GM12878 (cell line): ENCODE measurements around the gene SAPCD2. TPM values are rescaled to one million over a fixed set of nuclear protein-coding genes. Genes with fewer than 3 reads are reported as not detected.

Source experiments
- BMI1 ChIP-seq: fragments of 450-650 bp; IDR thresholded peaks from 2 replicates; pipeline ENCODE4 v1.6.1; 2016; ENCODE audit warnings: mild to moderate bottlenecking, moderate library complexity, borderline replicate concordance
- CEBPB ChIP-seq, 2 experiments: fragments of 150-350 bp in 1 of 2; IDR thresholded peaks; 2 replicates each; pipeline ENCODE4 v1.6.1; 2012 to 2014; ENCODE audit warnings: low read depth in 2 of 2, low read length in 2 of 2, borderline replicate concordance in 1 of 2, inconsistent platforms in 1 of 2
- CHD1 ChIP-seq: IDR thresholded peaks from 2 replicates; pipeline ENCODE4 v1.6.1; 2012; ENCODE audit warnings: low read depth, low read length, improper control_type of control experiment
- CREB1 ChIP-seq: IDR thresholded peaks from 2 replicates; pipeline ENCODE4 v1.6.1; 2012; ENCODE audit warnings: low read depth, mild to moderate bottlenecking, inconsistent platforms
- DPF2 ChIP-seq: fragments of 450-650 bp; IDR thresholded peaks from 2 replicates; pipeline ENCODE4 v1.6.1; 2017; ENCODE audit warnings: mild to moderate bottlenecking
- EED ChIP-seq: sonication (generic); IDR thresholded peaks from 2 replicates; pipeline ENCODE4 v1.6.1; 2016; ENCODE audit warnings: antibody characterized with exemption, low read depth
- EP300 ChIP-seq, 2 experiments: fragments of 150-350 bp in 1 of 2; IDR thresholded peaks; 2 replicates each; pipeline ENCODE4 v1.6.1; 2011 to 2012; ENCODE audit warnings: low read depth in 2 of 2, low read length in 2 of 2, borderline replicate concordance in 1 of 2, improper control_type of control experiment in 1 of 2, inconsistent platforms in 1 of 2; ENCODE audit not compliant: control insufficient read depth in 1 of 2
- ETV6 ChIP-seq, 2 experiments: fragments of 450-650 bp in 1 of 2; IDR thresholded peaks in 1 of 2; conservative IDR thresholded peaks in 1 of 2; 2 replicates each; pipeline ENCODE4 v1.6.1; 2014; ENCODE audit warnings: antibody characterized with exemption in 1 of 2, borderline replicate concordance in 1 of 2, low read depth in 1 of 2, mild to moderate bottlenecking in 1 of 2, moderate library complexity in 1 of 2
- EZH2 ChIP-seq: IDR thresholded peaks from 2 replicates; pipeline ENCODE4 v1.6.1; 2012; ENCODE audit warnings: low read depth, mild to moderate bottlenecking, control low read depth, inconsistent platforms, low read length, borderline replicate concordance; ENCODE audit not compliant: control insufficient read depth
- FOS ChIP-seq: IDR thresholded peaks from 3 replicates; pipeline ENCODE4 v1.6.1; 2011; ENCODE audit warnings: borderline replicate concordance; ENCODE audit not compliant: insufficient read length; ENCODE audit errors: extremely low read depth
- GABPA ChIP-seq: IDR thresholded peaks from 2 replicates; pipeline ENCODE4 v1.6.1; 2014; ENCODE audit warnings: antibody characterized with exemption, low read depth, mild to moderate bottlenecking, inconsistent platforms
- GATAD2B ChIP-seq: fragments of 450-650 bp; conservative IDR thresholded peaks from 2 replicates; pipeline ENCODE4 v1.6.1; 2017; ENCODE audit warnings: low read depth, mild to moderate bottlenecking, moderate library complexity
- MEF2A ChIP-seq: IDR thresholded peaks from 2 replicates; pipeline ENCODE4 v1.6.1; 2011; ENCODE audit warnings: low read depth, mild to moderate bottlenecking, low read length, moderate library complexity; ENCODE audit not compliant: insufficient read depth
- MEF2B ChIP-seq: fragments of 450-650 bp; IDR thresholded peaks from 2 replicates; pipeline ENCODE4 v1.6.1; 2018; ENCODE audit warnings: mild to moderate bottlenecking, moderate library complexity; ENCODE audit not compliant: partially characterized antibody, poor library complexity, severe bottlenecking
- NBN ChIP-seq: fragments of 450-650 bp; IDR thresholded peaks from 2 replicates; pipeline ENCODE4 v1.6.1; 2016
- NR2C1 ChIP-seq: fragments of 450-650 bp; IDR thresholded peaks from 2 replicates; pipeline ENCODE4 v1.6.1; 2017; ENCODE audit warnings: antibody characterized with exemption, mild to moderate bottlenecking, moderate library complexity
- NR2F1 ChIP-seq: fragments of 450-650 bp; conservative IDR thresholded peaks from 2 replicates; pipeline ENCODE4 v1.6.1; 2017; ENCODE audit warnings: mild to moderate bottlenecking
- POLR2A ChIP-seq: IDR thresholded peaks from 2 replicates; pipeline ENCODE4 v1.6.1; 2011; ENCODE audit warnings: low read depth, mild to moderate bottlenecking, low read length
- RFX5 ChIP-seq: IDR thresholded peaks from 2 replicates; pipeline ENCODE4 v1.6.1; 2011; ENCODE audit warnings: low read depth, low read length, improper control_type of control experiment
- SMARCA5 ChIP-seq: fragments of 450-650 bp; IDR thresholded peaks from 2 replicates; pipeline ENCODE4 v1.6.1; 2017; ENCODE audit warnings: mild to moderate bottlenecking
- SUZ12 ChIP-seq: fragments of 200-600 bp; sonication (generic); IDR thresholded peaks from one replicate; pipeline ENCODE4 v1.6.1; 2018; ENCODE audit warnings: antibody characterized with exemption, mild to moderate bottlenecking; ENCODE audit not compliant: unreplicated experiment
- TAF1 ChIP-seq: IDR thresholded peaks from 2 replicates; pipeline ENCODE4 v1.6.1; 2011; ENCODE audit warnings: mild to moderate bottlenecking, low read depth, low read length, borderline replicate concordance
- TCF7 ChIP-seq: IDR thresholded peaks from 2 replicates; pipeline ENCODE4 v1.6.1; 2014; ENCODE audit warnings: antibody characterized with exemption, borderline replicate concordance
- polyA plus RNA-seq, 11 experiments: library from polyadenylated mRNA; depleted of rRNA in 4 of 11; unstranded in 6 of 11; stranded (reverse) in 5 of 11; fragments of >200 nt; fragmentation: Nextera tagmentation in 4 of 11; fragmentation: Illumina TruSeq in 1 of 11; extraction: Ambion mirVana in 4 of 11; extraction: Trizol in 1 of 11; gene quantifications; 1 replicate in 1 of 11; 2 replicates in 10 of 11; pipeline versions ENCODE4 v1.2.1 to v1.2.3, GENCODE V29; 2011 to 2016; ENCODE audit warnings: inconsistent platforms in 2 of 11, missing spikeins in 2 of 11, low read depth in 1 of 11
- total RNA-seq, 4 experiments: library from RNA; depleted of rRNA in 3 of 4; stranded (reverse); fragments of >200 nt in 3 of 4; fragmentation: Illumina TruSeq in 1 of 4; extraction: Trizol in 1 of 4; gene quantifications; 2 replicates each; pipeline versions ENCODE4 v1.2.1 to v1.2.3, GENCODE V29; 2013 to 2021
- TF ChIP-seq, protein P1 (sequence below): fragments of 450-650 bp; IDR thresholded peaks from 2 replicates; pipeline ENCODE4 v1.6.1; 2017; ENCODE audit warnings: mild to moderate bottlenecking, moderate library complexity
- TF ChIP-seq, protein P2 (sequence below): fragments of 450-650 bp; conservative IDR thresholded peaks from 2 replicates; pipeline ENCODE4 v1.6.1; 2017; ENCODE audit warnings: mild to moderate bottlenecking, moderate library complexity

Gene SAPCD2
- total and polyA plus RNA-seq, 10 of the 15 experiments (the other 5 are each of a cell fraction or from before 2014, with no cell fraction given) = 1.6 to 35.2 (median 7.2) TPM

DNA sequence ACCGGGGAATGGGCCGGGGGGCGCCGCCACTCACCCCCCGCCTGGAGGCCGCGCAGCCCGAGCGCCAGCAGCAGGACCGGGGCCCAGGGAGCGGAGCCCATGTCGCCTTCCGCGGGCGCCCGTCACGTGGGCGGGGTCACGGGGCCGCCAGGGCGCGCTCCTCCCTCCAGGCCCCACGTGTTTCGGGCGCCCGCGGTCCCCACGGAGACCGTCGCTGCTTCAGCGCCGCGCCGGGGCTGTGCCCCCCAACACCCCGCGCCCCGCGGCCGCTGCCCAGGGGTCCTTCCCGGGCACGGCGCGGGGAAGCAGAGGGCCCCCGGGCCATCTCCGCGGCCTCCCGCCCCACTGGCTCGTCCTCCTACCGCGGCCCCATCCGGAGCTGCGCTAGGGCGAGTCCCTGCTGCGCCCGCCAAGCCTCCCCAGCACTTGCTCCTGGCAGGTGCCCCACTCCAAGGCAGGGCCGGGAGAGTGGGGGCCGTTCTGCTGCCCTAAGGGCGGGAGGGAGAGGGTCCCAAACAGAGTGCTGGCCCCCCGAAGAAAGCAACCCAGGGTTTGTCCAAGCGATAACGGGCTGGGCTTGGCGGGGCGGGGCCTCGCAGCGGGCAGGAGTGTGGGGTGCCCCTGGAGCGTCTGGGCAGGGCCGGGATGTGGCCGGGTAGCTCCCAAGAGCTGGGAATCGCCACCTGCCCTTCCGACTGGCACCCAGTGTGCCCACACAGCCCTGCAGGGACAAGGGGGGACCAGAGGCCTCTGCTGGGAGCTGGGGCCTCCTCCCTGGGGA lies 44.4 kb upstream of the SAPCD2 start, which contains the start of gene DPP7 (continued):
- TF ChIP-seq FOS (peak; percentile 30), CHD1 (no peak), SMARCA5 (0 out of 2 replicates have a peak, but pooled peaks have one; percentile 41), MEF2B (no peak), GATAD2B (peak; percentile 94), TCF7 (no peak), MEF2A (no peak), EP300 (IDR thresholded peaks at IDR 0.05; ENCODE audit: borderline replicate concordance in 1 of 2, control insufficient read depth in 1 of 2, low read depth in 2 of 2, low read length in 2 of 2) (no peak), CREB1 (no peak), NR2F1 (peak; percentile 89), EED (no peak), SUZ12 (no peak), POLR2A (peak; percentile 87), BMI1 (no peak), RFX5 (no peak), GABPA (no peak), CEBPB (IDR thresholded peaks at IDR 0.05; ENCODE audit: borderline replicate concordance in 1 of 2, low read depth in 2 of 2, low read length in 2 of 2) (no peak), DPF2 (peak; percentile 80), TAF1 (peak; percentile 53; the same call in 1 of the 2 replicates), NBN (no peak), ETV6 (conservative IDR thresholded peaks at IDR 0.05 in 1 of 2, IDR thresholded peaks at IDR 0.05 in 1 of 2; ENCODE audit: borderline replicate concordance in 1 of 2, low read depth in 1 of 2) (no peak), EZH2 (no peak), NR2C1 (peak; percentile 82)
- TF ChIP-seq, protein P1, sequence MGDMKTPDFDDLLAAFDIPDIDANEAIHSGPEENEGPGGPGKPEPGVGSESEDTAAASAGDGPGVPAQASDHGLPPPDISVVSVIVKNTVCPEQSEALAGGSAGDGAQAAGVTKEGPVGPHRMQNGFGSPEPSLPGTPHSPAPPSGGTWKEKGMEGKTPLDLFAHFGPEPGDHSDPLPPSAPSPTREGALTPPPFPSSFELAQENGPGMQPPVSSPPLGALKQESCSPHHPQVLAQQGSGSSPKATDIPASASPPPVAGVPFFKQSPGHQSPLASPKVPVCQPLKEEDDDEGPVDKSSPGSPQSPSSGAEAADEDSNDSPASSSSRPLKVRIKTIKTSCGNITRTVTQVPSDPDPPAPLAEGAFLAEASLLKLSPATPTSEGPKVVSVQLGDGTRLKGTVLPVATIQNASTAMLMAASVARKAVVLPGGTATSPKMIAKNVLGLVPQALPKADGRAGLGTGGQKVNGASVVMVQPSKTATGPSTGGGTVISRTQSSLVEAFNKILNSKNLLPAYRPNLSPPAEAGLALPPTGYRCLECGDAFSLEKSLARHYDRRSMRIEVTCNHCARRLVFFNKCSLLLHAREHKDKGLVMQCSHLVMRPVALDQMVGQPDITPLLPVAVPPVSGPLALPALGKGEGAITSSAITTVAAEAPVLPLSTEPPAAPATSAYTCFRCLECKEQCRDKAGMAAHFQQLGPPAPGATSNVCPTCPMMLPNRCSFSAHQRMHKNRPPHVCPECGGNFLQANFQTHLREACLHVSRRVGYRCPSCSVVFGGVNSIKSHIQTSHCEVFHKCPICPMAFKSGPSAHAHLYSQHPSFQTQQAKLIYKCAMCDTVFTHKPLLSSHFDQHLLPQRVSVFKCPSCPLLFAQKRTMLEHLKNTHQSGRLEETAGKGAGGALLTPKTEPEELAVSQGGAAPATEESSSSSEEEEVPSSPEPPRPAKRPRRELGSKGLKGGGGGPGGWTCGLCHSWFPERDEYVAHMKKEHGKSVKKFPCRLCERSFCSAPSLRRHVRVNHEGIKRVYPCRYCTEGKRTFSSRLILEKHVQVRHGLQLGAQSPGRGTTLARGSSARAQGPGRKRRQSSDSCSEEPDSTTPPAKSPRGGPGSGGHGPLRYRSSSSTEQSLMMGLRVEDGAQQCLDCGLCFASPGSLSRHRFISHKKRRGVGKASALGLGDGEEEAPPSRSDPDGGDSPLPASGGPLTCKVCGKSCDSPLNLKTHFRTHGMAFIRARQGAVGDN = peak; percentile 87
- TF ChIP-seq, protein P2, sequence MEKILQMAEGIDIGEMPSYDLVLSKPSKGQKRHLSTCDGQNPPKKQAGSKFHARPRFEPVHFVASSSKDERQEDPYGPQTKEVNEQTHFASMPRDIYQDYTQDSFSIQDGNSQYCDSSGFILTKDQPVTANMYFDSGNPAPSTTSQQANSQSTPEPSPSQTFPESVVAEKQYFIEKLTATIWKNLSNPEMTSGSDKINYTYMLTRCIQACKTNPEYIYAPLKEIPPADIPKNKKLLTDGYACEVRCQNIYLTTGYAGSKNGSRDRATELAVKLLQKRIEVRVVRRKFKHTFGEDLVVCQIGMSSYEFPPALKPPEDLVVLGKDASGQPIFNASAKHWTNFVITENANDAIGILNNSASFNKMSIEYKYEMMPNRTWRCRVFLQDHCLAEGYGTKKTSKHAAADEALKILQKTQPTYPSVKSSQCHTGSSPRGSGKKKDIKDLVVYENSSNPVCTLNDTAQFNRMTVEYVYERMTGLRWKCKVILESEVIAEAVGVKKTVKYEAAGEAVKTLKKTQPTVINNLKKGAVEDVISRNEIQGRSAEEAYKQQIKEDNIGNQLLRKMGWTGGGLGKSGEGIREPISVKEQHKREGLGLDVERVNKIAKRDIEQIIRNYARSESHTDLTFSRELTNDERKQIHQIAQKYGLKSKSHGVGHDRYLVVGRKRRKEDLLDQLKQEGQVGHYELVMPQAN = peak; percentile 96
